ENCODE results near the gene EFCAB9.

EFCAB9 gene

DNA sequence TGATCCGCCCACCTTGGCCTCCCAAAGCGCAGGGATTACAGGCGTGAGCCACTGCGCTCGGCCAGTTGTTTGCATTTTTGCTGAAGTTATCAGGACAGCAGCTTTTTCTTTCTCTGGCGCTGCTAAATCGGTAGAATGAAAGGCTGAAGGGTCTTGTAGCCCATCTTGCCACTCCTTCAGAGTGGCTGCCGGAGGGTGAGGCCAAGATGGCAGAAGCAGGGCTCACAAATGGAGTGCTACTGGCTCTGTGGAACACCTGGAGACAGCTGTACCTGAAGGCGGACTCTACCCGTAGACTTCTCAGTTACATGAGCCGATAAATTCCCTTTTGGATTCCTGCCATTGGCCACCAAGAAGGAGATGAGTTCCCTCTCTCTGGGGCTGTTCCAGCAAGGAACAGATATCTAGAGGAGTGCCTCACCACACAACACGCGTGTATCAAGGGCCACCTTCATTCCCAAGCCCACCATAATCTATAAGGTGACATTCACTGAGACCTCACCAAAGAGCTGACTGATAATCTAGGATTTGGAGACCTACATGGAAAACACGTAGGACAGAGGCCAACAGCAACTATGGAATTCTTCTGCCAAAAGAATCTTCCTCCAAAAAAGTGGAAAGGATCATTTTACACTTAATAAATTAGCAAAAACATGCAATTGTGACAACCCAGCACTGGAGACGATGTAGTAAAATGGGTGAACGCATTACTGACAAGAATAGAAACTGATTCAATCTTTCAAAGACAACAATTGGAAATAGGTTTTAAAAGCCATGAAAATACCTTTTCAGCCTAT, 27.7 kb upstream of the EFCAB9 start:
- DNase-seq, result no peak

DNA sequence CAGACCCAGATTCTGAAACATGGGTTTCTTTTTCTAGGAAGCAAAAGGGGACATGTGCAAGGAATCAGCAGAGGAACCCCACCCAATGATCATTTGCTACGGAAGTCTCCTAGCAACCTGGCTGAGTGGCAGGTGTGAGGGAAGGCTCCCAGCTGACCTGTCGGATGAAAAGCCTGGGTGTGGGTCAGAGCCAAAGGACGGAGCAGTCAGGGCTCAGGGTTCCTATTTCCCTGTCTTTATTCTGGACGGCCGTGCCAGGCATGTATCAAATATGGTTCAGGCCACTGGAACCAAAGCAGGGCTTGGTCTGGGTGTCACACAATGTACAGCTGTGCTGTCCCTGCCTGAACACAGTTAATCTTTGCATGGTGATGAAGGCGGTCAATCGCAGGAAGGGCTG, 26.1 kb upstream of the EFCAB9 start:
- DNase-seq, result no peak

DNA sequence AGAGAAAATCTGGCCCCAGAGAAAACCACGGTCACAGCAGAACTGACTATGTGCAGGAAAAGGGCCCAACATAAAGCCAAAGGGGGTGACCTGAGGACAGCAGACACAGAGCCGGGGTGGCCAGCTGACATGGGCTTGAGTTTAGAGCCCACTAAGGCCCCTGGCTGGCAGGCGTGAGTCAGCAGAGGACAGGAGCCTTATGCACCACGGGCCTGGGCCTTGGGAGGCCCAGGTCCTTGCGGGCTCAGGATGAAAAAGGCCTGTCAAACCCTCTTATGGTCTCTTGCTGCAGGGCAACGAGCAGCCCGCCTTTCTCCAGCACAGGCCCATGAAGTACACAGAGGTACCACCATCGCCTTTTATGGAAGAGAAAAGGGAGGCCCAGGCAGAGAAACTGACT, 25.7 kb upstream of the EFCAB9 start:
- no peak for DNase-seq

DNA sequence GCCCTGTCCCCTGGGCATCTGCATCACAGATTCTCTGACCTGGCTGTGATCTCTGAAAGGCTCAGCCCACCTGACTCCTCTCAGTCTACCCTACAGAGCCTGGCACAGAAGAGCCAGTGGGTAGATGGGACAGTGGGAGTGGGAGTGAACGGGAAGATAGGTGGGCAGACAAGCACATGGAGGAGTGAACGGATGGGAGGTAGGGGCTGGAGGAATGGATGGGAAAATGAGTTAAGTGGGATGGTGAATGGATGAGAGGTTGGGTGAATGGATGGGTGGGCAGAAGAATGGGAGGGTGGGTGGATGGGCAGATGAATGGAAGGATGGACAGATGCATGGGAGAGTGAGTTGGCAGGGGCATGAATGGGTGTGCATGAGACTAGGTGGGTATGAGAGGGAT, 24.8 kb upstream of the EFCAB9 start:
- no peak for DNase-seq

- DNase-seq, result no peak
These were observed 23.7 kb upstream of the EFCAB9 start for GRCh38 chr5:172170251-172170701.

DNA sequence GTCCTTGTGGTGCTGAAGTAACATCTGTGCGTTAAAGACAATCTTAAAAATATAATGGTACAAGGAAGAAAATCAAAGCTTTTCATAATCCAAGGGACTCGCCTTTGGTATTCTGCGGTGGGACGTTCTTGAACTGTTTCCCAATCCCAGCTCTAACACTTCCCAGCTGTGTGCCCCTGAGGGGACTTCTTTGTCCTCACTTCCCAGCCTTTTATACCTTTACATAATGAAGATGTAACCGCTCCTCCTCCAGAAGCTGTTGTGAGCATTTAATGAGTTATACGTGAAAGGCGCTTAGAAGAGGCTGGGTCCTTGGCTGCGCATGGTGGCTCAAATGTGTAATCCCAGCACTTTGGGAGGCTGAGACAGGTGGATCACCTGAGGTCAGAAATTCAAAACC, 22.9 kb upstream of the EFCAB9 start:
- no peak for DNase-seq

DNA sequence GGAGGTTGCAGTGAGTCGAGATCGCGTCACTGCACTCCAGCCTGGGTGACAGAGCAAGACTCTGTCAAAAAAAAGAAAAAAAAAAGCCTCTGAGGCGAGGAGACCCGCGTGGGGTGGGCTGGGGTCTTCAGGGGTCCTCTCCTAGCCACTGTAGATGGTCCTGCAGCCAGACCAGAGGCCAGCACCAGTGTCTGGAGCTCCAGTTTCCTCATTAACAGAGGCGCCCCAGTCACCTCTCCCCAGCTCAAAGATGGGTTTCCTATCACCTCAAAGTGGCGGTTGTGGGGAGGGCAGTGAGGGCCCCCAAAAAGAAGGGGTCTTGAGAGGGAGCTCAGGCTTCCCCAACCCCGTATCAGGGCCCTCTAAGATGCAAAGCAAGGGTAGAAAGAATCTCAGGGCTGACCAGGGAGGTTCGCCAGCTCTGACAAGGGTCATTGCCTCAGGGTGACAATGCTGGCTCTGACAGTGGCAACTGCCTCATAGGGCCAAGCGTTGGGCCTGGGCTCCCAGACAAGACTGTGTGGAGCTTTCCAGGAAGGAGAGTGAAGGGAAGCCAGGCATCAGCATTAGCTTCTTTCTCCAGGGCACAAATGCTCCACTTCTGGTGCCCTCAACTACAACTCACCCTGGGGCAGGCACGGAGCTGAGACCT, 20.9 kb upstream of the EFCAB9 start:
- DNase-seq, result no peak

- peak; percentile 84 for DNase-seq
These were observed 20.3 kb upstream of the EFCAB9 start for GRCh38 chr5:172173564-172174153.

GRCh38 chr5:172175263-172175719, 18.7 kb upstream of the EFCAB9 start:
- peak; percentile 92 for DNase-seq

DNA sequence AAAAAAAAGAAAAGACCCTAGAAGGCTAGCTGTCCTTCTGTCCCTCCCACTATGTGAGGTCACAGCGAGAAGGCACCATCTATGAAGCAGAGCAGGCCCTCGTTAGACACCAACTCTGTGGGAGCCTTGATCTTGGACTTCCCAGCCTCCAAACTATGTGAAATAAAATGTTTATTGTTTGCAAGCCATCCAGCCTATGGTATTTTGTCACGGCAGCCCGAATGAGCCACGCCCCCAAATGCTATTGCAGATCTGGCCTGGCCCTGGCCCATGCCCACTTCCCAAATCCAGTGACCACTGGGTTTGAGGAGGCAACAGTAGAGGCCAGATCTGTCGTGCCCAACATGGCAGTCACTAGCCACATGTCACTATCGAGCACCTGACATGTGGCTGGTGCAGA, 16.8 kb upstream of the EFCAB9 start:
- DNase-seq, result no peak

- DNase-seq, result peak; percentile 77
These were observed 15.5 kb upstream of the EFCAB9 start for GRCh38 chr5:172178301-172178987.

DNA sequence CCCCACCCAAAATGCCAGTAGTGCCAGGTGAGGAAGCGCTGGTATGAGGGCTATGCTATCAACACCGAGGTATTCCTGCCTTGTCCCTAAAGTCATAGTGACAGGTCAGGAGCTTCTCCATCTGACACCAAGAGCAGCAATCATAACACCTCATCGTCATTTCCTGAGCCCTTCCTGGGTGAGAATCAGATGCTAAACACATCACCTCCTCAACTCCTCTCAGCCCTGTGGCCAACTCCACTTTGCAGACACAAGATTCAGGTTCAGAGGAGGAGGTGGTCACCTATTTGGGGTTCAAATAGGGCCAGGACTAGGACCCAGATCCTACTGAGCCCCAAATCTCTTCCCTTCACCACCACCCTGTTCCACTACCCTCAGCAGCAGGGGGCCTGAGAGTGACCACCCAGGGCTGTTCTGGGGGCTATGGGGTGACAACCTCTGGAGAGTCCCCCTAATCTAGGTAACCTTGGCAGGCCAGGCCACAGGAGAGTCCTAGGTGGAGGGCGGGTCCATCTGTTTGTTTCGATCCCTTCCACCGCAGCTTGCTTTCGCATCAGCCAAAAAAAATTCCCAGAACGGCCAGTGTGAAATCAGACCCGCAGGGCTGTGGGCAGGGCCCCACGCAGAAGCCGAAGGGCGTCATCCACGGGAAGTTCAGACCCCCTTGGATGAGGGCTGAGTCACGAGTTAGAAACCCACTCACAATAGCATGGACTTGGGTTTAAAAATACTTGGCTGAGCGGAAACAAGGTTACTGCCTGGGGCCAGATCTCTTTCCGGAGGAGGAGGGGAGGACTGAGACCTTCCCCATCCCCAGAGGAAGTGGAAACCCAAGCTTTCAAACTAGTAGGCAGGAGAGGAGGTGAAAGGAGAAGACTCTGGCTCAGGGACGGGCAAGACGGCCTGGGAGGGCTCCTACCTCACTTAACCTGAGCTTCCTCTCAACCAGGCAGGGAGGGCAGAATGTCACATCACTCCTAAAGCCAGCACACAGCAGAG, 14.7 kb upstream of the EFCAB9 start:
- peak; percentile 75 for DNase-seq

DNA sequence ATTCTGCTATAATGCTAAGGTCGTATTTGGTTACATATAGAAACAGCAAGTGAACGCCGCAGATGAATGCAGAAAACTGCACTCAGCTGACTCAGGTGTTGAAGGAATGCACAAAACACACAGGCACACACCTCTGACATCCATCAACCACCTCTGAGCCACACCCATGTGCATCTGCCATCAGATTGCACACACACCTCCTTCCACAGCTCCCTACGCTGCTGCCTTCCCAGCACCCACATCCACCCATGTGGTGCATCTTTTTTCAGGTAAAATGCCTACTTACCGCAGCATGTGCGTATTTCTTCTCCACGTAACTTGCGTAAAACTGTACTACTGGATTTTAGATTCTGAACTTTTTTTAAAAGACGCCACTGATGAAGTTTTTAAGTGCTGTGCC, 13.0 kb upstream of the EFCAB9 start:
- no peak for DNase-seq

DNA sequence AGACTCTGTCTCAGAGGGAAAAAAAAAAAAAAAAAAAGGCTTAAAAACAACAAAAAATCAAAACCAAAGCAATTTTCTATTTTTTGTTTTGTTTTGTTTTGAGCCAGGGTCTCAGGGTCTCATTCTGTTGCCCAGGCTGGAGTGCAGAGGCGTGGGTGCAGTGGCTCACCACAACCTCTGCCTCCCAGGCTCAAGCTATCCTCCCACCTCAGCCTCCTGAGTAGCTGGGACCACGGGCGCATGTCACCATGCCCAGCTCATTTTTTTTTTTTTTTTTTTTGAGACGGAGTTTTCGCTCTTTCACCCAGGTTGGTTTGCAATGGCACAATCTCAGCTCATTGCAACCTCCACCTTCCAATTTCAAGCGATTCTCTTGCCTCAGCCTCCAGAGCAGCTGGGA, 11.7 kb upstream of the EFCAB9 start:
- DNase-seq, result no peak

DNA sequence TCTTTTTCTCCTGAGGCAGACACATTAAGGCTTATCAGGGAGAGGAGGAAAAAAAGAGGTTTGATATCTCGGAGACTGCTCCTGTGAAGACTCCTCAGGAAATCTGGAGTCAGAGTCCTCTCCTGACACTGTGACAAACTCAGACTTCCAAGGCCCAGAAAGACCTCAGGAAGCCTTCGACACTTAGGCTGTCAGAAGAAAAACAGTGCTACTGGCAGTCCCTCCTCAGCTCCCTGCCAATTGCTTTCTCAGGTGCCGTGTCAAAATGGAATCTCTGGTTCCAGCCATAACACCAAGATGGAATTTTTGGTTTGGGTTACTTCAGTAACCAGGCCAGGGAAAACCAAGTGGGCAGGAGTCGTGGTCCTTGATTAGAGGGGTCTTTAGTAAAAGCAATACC, 10.1 kb upstream of the EFCAB9 start:
- DNase-seq, result no peak

DNA sequence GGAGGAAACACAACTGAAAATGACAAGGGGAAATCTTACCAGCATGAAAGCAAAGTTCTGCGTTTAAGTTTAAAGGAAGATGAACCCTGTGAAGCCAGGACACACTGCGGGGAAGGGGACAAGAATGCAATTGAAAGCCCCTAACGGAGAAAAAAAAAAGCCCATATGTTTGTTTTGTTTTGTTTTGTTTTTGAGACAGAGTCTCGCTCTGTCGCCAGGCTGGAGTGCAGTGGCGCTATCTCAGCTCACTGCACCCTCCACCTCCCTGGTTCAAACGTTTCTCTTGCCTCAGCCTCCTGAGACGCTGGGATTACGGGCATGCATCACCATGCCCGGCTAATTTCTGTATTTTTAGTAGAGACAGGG, 8.9 kb upstream of the EFCAB9 start:
- no peak for DNase-seq

- DNase-seq, result peak; percentile 57
These were observed 7.8 kb upstream of the EFCAB9 start for GRCh38 chr5:172186114-172186695.

DNA sequence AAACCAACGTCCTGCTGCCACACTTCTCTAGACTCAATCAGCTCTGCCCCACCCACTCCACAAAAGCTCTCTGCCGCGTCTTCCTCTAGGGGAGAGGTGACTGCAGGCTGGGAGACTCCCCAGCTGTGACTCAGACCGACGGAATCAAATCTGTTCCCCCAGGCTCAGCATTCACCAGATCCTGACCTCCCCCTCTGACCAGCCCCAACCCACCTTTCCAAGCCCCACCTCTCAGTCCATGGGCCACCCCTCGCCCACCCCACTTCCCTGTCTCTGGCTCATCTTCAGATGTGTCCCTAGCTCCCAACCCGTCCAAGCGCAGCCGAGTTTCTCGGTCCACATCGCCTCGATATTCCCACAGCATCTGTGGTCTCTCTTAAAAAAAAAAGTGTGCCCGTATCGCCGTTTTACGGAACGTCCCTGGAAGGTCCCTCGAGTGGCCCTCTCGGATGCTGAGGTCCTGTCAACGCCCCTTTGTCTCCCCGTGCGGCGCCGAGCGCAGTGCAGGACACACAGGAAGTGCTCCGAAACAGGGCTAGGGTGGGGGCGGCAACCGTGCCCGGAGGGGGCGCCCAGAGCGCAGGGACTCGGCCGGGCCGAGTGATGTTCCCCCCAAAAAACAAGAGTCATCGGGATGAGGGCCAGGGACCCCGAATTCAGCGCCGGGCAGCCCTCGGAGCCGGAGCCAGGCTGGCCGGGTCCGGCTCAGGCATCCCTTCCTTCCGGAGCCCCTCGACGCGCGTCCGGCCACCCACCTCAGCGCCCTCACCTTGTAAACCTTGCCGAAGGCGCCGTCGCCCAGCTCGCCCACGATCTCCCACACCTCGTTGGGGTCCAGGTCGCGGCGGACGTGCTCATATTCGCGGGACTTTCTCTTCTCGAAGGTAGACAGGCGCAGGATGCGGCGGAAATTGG, 6.6 kb upstream of the EFCAB9 start:
- DNase-seq, result peak; percentile 86

DNA sequence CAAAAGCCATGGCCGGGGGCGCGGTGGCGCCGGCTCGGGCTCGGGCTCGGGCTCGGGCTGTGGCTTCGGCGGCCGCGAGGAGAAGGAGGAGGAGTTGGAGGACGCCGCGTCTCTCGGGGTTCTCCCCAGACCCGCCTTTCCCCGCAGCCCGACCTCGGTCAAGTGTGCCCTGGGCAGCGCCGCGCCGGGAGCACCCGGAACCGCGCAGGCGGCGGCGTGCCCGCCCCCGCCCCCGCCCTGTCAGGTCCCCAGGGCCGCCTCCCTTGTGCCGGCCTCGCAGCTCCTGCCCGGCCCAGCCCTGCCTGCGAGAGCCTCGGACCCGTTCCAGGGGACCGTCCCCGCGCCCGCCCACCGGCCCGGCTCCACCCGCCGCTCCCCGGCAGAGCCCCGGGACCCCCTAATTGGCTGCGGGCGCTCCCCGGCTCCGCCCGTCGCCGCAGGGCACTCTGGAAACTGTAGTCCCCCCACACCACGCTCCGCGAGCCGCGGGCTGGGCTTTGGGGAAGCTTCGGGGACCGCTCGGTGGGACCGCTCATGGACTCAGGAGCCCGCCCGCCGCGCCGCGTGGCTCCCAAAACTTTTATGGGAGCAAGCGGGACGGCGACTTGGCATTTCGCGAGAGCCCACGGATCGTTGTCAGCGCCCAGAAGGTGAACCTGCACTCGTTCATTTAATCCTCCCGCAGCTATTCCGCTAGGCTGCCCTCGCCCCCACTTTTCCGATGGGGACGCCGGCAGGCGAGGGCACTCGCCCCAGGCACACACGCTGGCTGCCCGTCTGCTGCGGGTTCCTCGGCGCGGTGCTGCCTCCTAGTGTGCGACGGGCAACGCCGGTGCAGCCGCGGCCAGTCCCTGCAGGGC, 5.7 kb upstream of the EFCAB9 start, which contains the start of gene STK10:
STK10 (minus strand) TSS at position 192 of the 860 bp plus-strand sequence; CDS start at position 10, 182 bp downstream.
- peak; percentile 95 for DNase-seq
